Thymus (tissue), 11 donors: ENCODE results near the gene PADI4. TPM values are rescaled to one million over a fixed set of nuclear protein-coding genes. Genes with fewer than 3 reads are reported as not detected.
"Not testable (repeated sequence)": the region's sequence is repeated elsewhere in the genome, so short reads cannot be mapped to it uniquely, and the experiment has no call there.

Source experiments
- DNase-seq, 9 donors: peaks; one replicate each; pipeline ENCODE4 v3.0.0-alpha.2; 2013; ENCODE audit warnings: low spot score in 9 of 9, low read depth in 6 of 9, missing footprints in 1 of 9
- H3K27ac ChIP-seq, 2 donors: one replicate each; pipeline ENCODE4 v1.5.1; 2013; ENCODE audit warnings: control low read depth in 1 of 2, low read depth in 1 of 2, low read length in 1 of 2, mild to moderate bottlenecking in 1 of 2, moderate library complexity in 1 of 2
- H3K27me3 ChIP-seq, 2 donors: one replicate each; pipeline ENCODE4 v1.5.1; 2013; ENCODE audit warnings: low read length in 1 of 2; ENCODE audit not compliant: control insufficient read depth in 2 of 2, insufficient read depth in 1 of 2
- H3K36me3 ChIP-seq, 2 donors: one replicate each; pipeline ENCODE4 v1.5.1; 2013; ENCODE audit warnings: low read length in 1 of 2, mild to moderate bottlenecking in 1 of 2, moderate library complexity in 1 of 2; ENCODE audit not compliant: control insufficient read depth in 2 of 2, insufficient read depth in 2 of 2
- H3K4me1 ChIP-seq, 2 donors: one replicate each; pipeline ENCODE4 v1.5.1; 2013; ENCODE audit warnings: low read length in 2 of 2; ENCODE audit not compliant: control insufficient read depth in 2 of 2, insufficient read depth in 2 of 2
- H3K4me3 ChIP-seq, 2 donors: one replicate each; pipeline ENCODE4 v1.5.1; 2013; ENCODE audit warnings: low read length in 2 of 2, control low read depth in 1 of 2, mild to moderate bottlenecking in 1 of 2
- H3K9me3 ChIP-seq, 2 donors: one replicate each; pipeline ENCODE4 v1.5.1; 2013; ENCODE audit warnings: low read length in 1 of 2, mild to moderate bottlenecking in 1 of 2; ENCODE audit not compliant: control insufficient read depth in 2 of 2, insufficient read depth in 1 of 2
- WGBS: extraction: QIAGEN DNeasy Blood & Tissue Kit; methylation state at CpG from one replicate; pipeline ENCODE4 v1.1.7; 2013; 5-methylcytosine and 5-hydroxymethylcytosine counted together
- polyA plus RNA-seq: library from polyadenylated mRNA; stranded (reverse); fragments of 200-250 nt; gene quantifications from one replicate; pipeline ENCODE4 v1.2.3, GENCODE V29; 2013
- total RNA-seq: library from RNA; stranded (reverse); fragments of 120-200 nt; gene quantifications from one replicate; pipeline ENCODE4 v1.2.4, GENCODE V29; 2013
- donor health status: healthy.

PADI4 gene
- total and polyA plus RNA-seq, 2 donors, result 2.8 to 3.5 TPM

GRCh38 chr1:17404034-17404684, 96.2 kb downstream of the PADI4 start:
- Histone ChIP-seq H3K4me1 (no peaks in the 10 kb centered on the region), H3K36me3 (peaks cover 14 to 20% of the 10 kb centered on the region in 2 donors), H3K4me3 (no peak overlapping the region), H3K9me3 (no peaks in the 10 kb centered on the region), H3K27me3 (no peaks in the 10 kb centered on the region), H3K27ac (no peak overlapping the region)
- WGBS, result 85% methylated on average over 15 of the region's 15 CpGs
- DNase-seq, result no peak

GRCh38 chr1:17404820-17405219, 96.8 kb downstream of the PADI4 start:
- WGBS, result 92% methylated on average over 6 of the region's 6 CpGs
- Histone ChIP-seq H3K4me1 (no peaks in the 10 kb centered on the region), H3K27me3 (no peaks in the 10 kb centered on the region), H3K27ac (no peak overlapping the region), H3K4me3 (no peak overlapping the region), H3K36me3 (peaks cover 20 to 26% of the 10 kb centered on the region in 2 donors), H3K9me3 (no peaks in the 10 kb centered on the region)
- DNase-seq, result no peak

- H3K9me3 ChIP-seq, result no peaks in the 10 kb centered on the region
- DNase-seq, result peak in 4 of 9 donors; percentile 5 to 23 (median 16)
- H3K27ac ChIP-seq, result no peak overlapping the region
- H3K36me3 ChIP-seq, result peaks cover 33 to 40% of the 10 kb centered on the region in 2 donors
- no peaks in the 10 kb centered on the region for H3K4me1 ChIP-seq
- WGBS, result 77% methylated on average over 15 of the region's 15 CpGs
- H3K27me3 ChIP-seq, result no peaks in the 10 kb centered on the region
- no peak overlapping the region for H3K4me3 ChIP-seq
These were observed 98.1 kb downstream of the PADI4 start for GRCh38 chr1:17405898-17406759.

GRCh38 chr1:17406760-17407475, 98.9 kb downstream of the PADI4 start:
- H3K27ac ChIP-seq, DNase-seq, H3K4me1 ChIP-seq, H3K9me3 ChIP-seq, H3K27me3 ChIP-seq, H3K4me3 ChIP-seq: not testable (repeated sequence)
- 95% methylated on average over 16 of the region's 16 CpGs for WGBS
- H3K36me3 ChIP-seq, result peaks cover 41 to 47% of the 10 kb centered on the region in 2 donors

- not testable (repeated sequence) for H3K4me3 ChIP-seq, H3K27ac ChIP-seq, DNase-seq, H3K27me3 ChIP-seq, H3K4me1 ChIP-seq, H3K9me3 ChIP-seq
- 97% methylated on average over 30 of the region's 30 CpGs for WGBS
- peaks cover 51 to 57% of the 10 kb centered on the region in 2 donors for H3K36me3 ChIP-seq
These were observed 100.0 kb downstream of the PADI4 start for GRCh38 chr1:17407786-17408514.

GRCh38 chr1:17409391-17409811, 101.4 kb downstream of the PADI4 start:
- no peak for DNase-seq
- H3K4me3 ChIP-seq, result no peak overlapping the region
- WGBS, result 98% methylated on average over 10 of the region's 10 CpGs

GRCh38 chr1:17412093-17412870, 104.3 kb downstream of the PADI4 start:
- Histone ChIP-seq H3K4me1 (no peaks in the 10 kb centered on the region), H3K27me3 (no peaks in the 10 kb centered on the region), H3K9me3 (no peaks in the 10 kb centered on the region), H3K36me3 (peaks cover 88 to 91% of the 10 kb centered on the region in 2 donors), H3K27ac (no peak overlapping the region), H3K4me3 (no peak overlapping the region)
- 95% methylated on average over 16 of the region's 16 CpGs for WGBS
- DNase-seq, result no peak

More at GRCh38 chr1:17409391-17409811, 101.4 kb downstream of the PADI4 start:
- Histone ChIP-seq H3K27ac (no peak overlapping the region), H3K36me3 (peaks cover 66 to 71% of the 10 kb centered on the region in 2 donors), H3K4me1 (no peaks in the 10 kb centered on the region), H3K27me3 (no peaks in the 10 kb centered on the region), H3K9me3 (no peaks in the 10 kb centered on the region)
